HG03439 (cell line): ENCODE results near the gene CCDC142.
"Not testable (repeated sequence)": the region's sequence is repeated elsewhere in the genome, so short reads cannot be mapped to it uniquely, and the experiment has no call there.

Experiments
- ATAC-seq: cut with Tn5 transposase; IDR thresholded peaks from one replicate; pipeline ENCODE4 v1.9.1; 2021; ENCODE audit warnings: mild to moderate bottlenecking, moderate library complexity; ENCODE audit not compliant: unreplicated experiment

The CCDC142 gene

DNA sequence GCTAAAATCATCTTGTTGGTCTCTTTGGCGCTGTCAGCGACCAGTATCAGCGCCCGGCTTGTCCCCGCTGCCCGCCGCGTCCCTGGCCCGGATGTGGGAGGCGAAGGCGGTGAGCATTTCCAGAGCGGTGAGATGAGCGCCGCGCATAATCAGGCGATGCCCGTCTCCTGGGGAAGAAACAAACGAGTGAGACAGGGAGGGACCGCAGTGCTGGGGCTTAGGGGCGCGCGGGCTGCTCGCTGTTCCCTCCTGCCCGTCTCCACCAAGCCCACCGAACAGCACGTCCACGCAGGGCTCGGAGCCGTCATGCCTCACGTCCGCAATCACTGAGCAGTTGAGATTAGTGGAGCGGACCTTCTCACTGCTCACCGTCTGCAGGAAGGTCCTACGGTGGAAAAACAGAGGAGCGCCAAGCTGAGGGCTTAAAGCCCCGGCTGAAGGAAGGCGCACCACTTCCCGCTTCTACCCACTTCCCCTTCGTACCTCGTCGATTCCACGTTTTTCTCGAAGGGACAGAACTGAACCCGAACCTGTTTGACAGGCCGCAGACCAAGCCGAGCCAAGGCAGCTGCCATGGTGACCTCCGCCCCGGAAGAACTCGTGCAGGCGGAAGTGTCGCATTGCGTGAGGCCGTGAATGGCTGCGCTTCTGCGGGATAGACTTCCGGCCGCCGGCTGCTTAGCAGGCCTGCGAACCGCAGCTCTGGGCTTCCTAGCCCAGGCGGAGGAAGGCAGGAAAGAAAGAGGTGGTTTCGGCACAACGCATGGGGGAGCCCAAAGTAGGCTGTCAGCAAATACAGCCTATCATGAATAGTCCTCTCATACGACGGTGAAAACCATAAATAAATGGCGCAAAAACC, 10.5 kb downstream of the CCDC142 start, which contains the start of gene MRPL53:
Gene MRPL53 (minus strand): TSS at position 595 of the 859 bp plus-strand sequence. CDS start 20 bp downstream, at position 575.
- peak; percentile 89 for ATAC-seq

DNA sequence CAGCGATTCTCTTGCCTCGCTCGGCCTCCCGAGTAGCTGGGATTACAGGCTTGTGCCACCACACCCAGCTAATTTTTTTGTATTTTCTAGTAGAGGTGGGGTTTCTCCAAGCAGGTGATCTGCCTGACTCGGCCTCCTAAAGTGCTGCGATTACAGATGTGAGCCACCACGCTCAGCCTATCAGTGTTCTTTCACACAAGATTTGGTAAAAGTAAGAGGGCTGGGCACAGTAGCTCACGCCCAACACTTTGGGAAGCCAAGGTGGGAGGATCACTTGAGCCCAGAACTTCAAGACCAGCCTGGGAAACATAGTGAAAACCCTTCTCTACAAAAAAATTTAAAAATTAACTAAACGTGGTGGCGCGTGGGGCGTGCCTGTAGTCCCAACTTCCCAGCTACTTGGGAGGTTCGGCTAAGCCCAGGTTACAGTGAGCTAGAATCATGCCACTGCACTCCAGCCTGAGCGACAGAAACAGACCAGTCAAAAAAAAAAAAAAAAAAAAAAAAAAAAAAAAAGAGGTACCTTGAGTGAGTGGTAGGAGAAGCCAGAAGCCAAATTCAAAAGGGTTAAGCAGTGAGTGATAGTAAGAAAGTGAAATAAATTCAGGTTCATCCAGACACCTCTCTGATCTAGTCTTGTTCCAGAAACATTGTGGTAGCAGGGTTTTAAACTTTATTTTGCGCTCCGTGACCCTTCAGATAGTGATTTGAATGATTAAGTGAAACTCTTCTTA, 11.3 kb downstream of the CCDC142 start:
- no peak for ATAC-seq

DNA sequence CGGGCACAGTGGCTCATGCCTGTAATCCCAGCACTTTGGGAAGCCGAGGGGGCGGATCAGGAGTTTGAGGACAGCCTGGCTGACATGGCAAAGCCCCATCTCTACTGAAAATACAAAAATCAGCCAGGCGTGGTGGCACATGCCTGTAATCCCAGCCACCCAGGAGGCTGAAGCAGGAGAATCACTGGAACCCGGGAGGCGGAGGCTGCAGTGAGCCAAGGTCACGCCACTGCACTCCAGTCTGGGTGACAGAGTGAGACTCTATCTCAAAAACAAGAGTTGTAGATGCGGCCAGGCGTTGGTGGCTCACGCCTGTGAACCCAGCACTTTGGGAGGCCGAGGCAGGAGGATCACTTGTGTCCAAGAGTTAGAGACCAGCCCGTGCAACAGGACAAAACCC, 12.1 kb downstream of the CCDC142 start:
- ATAC-seq, result not testable (repeated sequence)

DNA sequence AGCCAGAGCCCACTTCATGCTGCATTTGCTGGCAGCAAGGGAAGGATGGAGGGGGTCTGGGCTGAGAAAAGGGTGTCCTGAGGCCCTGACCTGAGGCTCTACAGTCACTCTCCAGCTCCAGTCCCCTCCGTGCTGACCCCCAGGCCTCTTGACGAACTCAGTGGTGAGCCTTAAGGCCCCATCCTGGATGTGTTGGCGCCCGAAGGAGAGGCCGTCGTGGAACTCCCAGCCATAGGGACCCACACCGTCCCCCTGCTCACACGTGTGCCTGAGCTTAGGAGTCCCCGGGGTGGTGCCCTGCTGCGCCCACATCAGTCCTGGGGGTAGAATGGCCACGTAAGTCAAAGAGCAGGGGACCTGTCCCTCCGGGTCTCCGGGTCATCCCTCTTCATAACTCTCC, 18.4 kb downstream of the CCDC142 start:
- no peak for ATAC-seq

DNA sequence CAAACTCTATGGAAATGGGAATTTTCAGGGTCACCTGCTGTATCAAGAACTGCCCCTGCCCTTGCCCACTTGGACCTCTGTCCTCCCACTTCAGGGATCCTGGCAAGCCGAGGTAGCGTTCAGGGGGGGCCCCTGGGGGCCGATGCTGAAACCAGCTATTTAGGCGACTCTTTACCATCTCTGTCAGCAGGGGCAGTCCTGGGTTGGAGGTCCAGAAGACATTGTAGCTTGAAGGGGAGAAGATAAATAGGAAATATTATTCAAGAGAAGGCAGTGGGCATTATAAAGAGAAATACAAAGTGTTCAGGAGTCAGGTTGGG, 20.1 kb downstream of the CCDC142 start:
- ATAC-seq, result no peak

DNA sequence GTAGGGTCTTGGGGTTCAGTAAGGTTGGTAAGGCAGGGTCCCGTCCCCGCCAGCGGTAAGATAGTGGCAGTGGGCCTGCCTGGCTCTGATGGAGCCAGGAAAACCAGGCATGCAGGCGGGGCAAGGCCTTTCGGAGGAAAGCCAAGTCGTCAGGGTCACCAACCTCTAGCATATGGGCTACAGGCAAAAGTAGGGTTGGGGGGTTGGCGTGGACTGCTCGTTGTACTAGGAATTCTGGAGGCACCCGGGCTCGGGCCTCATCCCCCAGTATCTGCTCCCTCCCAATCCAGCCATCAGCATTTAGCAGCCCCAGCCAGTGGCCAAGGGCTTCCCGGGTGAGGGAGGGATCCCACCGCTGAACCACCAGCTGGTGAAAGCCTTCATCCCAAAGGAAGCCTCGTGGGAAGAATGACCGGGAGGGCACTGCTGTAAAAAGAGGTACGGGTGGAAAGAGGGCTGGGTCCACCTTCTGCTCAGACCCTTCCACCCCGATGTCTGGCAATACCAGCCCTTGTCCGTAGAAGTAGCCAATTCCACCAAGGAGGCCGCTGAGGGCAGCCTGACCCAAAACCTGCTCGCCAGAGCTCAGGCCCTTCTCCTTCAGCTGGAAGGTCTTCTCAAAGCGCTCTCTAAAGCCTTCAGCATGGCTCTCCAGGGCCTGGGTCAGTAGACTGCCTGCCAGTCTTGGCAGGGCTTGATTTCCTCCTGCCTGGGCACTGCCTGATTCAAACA, 20.6 kb downstream of the CCDC142 start:
- ATAC-seq, result no peak

DNA sequence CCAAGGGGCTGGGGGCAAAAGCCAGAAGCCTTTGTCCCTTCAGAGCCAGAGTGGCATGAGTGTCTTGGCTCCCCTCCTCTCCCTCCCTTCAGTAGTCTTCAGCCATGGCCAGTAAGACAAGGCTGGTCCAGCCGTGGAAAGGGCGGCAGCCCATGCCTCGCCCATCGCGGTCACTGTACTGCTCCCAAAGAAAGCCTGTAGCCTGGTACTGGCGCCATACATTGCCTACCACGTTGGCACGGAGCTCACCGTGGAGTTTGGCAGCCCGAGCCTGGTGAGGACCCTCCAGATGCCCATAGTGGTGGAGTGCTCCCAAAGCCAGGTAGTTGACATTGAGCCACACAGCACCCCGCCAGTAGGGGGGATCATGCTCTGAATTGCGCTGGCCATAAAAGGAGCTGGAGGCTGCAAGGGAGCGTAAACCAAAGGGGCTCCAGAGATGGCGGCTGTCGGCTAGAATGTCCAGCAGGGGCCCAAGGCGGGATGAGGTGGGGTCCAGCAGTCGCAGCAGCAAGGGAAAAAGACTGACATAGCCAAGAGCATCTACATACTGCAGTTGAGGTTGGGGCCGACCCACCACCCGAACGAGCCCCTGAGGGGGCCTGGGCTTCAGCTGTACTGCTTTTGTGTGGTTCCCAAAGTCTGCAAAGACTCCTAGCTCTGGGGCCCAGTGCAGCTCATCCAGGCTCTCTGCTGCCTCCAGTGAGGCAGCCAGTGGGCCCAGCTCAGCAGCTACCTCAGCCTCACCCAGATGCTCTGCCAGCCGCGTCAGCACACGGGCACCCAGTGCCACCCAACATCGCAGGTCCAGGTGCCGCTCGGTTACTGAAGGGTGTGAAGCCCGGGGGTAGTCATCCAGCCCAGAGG, 21.4 kb downstream of the CCDC142 start:
- no peak for ATAC-seq

DNA sequence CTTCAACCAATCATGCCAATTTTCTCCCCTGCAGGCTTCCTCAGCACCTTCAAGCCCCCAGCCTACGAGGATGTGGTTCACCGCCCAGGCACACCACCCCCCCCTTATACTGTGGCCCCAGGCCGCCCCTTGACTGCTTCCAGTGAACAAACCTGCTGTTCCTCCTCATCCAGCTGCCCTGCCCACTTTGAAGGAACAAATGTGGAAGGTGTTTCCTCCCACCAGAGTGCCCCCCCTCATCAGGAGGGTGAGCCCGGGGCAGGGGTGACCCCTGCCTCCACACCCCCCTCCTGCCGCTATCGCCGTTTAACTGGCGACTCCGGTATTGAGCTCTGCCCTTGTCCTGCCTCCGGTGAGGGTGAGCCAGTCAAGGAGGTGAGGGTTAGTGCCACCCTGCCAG, 22.6 kb downstream of the CCDC142 start:
- not testable (repeated sequence) for ATAC-seq

DNA sequence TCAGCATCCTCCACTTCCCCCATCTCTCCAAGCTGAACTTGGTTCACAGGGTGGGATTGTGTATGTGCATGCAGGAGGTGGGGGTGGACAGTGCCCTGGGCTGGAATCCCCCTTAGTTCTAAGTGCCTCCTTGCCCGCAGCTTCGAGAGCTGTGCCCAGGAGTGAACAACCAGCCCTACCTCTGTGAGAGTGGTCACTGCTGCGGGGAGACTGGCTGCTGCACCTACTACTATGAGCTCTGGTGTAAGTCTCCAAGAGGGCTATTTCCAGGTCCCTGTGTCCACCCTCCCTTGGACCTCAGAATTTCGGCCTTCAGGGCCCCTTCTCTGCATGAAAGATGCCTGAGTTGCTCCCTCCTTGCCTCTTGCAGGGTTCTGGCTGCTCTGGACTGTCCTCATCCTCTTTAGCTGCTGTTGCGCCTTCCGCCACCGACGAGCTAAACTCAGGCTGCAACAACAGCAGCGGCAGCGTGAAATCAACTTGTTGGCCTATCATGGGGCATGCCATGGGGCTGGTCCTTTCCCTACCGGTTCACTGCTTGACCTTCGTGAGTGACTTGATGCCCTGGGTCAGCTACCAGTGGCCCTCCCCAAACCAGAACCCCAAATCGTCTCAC, 23.2 kb downstream of the CCDC142 start:
- ATAC-seq, result not testable (repeated sequence)

DNA sequence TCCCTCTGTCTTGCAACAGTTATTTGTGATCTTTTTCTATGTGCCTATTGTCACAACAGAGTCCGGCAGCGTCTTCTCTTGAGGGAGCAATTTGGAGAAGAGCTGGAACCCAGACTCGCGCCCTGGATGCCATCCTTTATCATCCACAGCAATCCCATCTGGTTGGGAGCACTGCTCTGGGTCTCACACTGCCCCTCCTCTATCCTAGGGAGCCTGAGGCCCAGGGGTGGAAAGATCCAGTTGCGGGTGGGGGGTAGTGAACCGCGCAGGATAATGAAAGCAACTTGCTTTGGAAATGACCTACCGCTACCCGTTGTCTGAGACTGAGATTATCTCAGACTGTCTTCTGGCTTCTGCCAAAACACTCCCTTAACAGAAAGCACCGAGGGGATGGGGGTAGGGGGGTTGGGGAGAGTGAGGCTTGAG, 23.8 kb downstream of the CCDC142 start:
- no peak for ATAC-seq

DNA sequence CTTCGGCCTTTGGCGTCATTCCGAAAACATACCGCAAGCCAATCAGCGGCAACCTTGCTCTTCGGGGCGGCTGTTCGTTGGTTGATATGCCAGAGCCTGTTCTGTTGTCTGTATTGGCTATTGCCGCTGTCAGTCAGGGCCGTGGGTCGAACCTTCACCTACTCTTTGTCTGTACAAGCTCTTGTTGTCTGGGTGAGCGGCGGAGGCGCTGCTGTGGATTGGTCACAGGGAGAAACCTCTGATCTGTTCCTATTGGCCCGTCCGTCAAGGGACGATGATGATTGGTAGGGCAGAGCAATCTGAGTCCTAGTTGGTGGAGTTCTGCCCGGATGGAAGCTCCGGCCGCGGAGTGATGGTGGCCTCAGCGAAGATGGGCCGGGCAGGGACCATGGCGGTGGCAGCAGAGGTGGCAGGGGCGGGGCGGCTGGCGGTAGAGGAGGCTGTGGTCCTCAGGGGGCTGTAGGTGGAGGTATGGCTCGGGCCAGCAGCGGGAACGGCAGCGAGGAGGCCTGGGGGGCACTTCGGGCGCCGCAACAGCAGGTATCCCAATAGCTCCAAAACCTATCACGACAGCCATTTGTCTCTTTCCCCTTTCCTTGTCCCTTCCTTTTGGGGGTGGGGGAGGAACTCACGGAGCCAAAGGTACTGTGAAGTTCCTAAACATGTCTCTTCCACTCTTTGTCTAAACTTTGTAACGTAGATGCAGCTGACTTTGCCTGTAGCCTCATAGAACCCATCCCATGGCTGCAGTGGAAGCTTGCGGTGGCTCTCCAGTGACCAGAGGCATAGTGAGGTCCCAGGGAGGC, 24.5 kb downstream of the CCDC142 start, which contains the start of gene WBP1:
Gene WBP1 (plus strand): TSS at position 307 of the 806 bp plus-strand sequence. CDS start 165 bp downstream, at position 472.
- peak; percentile 85 for ATAC-seq

DNA sequence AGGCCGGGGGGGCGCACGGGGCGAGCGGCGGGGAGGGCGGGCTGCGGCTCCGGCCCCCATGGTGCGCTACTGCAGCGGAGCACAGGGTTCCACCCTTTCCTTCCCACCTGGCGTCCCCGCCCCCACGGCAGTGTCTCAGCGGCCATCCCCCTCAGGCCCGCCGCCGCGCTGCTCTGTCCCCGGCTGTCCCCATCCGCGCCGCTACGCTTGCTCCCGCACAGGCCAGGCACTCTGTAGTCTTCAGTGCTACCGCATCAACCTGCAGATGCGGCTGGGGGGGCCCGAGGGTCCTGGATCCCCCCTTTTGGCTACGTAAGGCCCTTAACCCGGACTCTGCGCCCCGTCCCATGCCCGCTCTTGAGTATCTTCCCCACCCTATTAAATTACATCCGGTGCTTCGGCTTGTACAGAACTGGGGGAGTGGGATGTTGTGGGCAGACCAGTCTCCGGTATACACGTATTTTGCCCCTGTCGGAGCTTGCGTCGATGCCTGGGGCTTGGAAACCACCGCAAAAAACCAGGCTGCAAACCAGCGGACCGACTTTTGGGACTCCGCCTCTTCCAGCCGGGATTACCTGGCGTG, 25.2 kb downstream of the CCDC142 start:
- ATAC-seq, result peak; percentile 29

DNA sequence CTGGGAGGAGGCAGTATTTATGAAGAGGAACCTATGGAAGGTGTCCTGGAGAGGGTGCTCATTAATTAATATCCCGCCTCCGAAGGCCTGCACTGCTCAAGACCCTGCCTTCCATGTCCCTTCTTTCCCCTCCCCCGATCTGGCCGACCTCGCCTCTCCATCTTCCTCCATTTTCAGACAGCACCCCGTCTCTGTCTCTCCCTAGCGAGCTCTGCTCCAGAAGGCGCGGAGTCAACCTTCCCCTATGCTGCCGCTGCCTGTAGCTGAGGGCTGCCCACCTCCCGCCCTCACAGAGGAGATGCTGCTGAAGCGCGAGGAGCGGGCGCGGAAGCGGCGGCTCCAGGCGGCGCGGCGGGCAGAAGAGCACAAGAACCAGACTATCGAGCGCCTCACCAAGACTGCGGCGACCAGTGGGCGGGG, 25.7 kb downstream of the CCDC142 start:
- no peak for ATAC-seq

DNA sequence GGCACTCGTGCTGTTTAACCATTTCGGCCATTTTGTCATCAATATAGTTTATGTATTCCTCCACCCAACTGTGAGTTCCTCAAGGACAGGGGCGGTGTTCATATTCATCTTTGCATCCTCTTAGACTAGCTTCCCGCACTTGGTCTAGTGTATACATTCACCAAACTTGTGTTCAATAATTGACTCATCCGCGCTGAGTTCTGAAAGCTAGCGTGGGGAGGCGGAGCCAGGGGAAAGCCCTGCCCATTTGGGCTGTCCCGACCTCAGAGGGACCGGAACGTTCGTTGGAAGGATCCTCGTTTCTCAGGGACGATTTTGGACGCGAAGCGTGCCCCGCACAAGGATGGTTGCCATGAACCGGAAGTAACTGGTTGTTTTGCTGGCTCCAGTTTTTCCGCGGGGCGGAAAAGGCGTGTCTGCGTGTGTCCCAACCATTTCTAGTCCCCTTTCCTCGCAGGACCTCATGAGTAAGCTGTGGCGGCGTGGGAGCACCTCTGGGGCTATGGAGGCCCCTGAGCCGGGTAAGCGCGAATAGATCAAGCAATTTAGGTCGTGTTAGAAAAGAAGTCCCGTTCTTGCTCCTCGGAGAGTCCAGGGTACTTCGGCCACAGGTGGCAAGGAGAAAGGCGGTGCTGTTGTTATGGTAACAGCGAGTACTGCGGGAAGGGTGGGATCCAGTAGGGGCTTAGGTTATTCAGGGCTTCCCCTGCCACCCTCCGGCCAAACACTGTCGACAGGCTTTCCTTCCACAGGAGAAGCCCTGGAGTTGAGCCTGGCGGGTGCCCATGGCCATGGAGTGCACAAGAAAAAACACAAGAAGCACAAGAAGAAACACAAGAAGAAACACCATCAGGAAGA, 27.9 kb downstream of the CCDC142 start, which contains the start of gene INO80B:
Gene INO80B (plus strand): TSS at position 434 of the 858 bp plus-strand sequence. CDS start 30 bp downstream, at position 464.
- ATAC-seq, result peak; percentile 41

DNA sequence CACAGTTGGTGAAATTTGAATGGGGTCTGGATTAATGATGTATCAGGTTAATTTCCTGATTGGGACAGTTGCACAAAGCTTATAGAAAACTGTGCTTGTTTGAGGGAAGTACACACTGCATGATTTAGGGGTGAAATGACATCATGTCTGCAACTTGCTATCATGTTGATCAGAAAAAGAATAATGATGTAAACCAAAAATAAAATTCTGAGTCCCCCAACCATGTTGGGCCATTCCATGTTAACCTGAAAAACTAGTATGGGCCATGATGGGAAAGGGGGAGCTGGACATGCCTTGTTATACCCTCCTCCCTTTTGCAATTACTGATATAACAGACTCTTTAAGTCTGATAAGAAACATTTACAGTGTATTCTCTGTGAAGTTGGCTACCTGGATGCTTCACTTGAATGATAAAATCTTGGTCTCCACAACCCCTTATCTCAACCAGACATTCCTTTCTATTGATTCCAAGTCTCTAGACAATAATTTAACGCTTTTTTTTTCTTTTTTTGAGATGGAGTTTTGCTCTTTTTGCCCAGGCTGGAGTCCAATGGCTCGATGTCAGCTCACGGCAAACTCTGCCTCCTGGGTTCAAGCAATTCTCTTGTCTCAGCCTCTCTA, 32.1 kb downstream of the CCDC142 start:
- no peak for ATAC-seq

DNA sequence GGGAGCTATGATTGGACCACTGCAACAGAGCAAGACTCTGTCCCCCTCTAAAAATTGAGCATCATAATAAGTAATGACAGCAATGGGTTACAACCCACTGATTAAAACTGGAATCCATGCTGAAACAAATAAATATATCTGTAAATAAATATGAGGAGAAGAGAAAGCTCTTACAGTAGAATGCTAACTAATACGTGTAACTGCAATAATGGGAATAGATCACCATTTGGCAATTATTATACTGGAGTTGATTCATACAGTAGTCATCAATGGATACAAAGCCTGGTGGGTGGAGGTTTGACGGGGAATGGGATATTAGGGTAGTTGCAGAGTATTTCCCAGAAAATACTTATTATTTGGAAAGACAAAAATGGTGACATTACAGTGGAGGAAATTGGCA, 34.0 kb downstream of the CCDC142 start:
- ATAC-seq, result no peak
